Measurements from ENCODE around the gene ERI3. TPM values are rescaled to one million over a fixed set of nuclear protein-coding genes. Genes with fewer than 3 reads are reported as not detected.

ERI3 gene
- total and polyA plus RNA-seq, 9 of the 15 experiments (the other 6 are each of a cell fraction or from before 2014, with no cell fraction given): 47.8 to 93.4 (median 67.2) TPM

- Histone ChIP-seq H3K27me3 (ENCODE audit: control insufficient read depth in 2 of 2, insufficient read depth in 2 of 2, low read length in 2 of 2) (no peaks in the 10 kb centered on the region), H3K36me3 (ENCODE audit: control insufficient read depth, insufficient read depth, low read length) (0 out of 3 replicates have a peak, but pooled peaks cover 4% of the 10 kb centered on the region), H3K4me1 (replicated peaks in 1 of 2; ENCODE audit: control insufficient read depth in 2 of 2, insufficient read depth in 2 of 2, low read length in 2 of 2) (peaks cover 16 to 36% of the 10 kb centered on the region in 2 experiments), H3K79me2 (ENCODE audit: control insufficient read depth, insufficient read depth, low read length) (peaks cover 33% of the 10 kb centered on the region), H3K9ac (ENCODE audit: insufficient read depth in 1 of 2, low read depth in 2 of 2, low read length in 2 of 2) (peak overlapping the region; percentile 38 to 70; a peak in 1 of 4 replicates), H4K20me1 (replicated peaks; ENCODE audit: control insufficient read depth, insufficient read depth, low read length) (0 out of 2 replicates have a peak, but pooled peaks cover under 1% of the 10 kb centered on the region), H2AFZ (ENCODE audit: low read depth, low read length) (no peak overlapping the region), H3K4me3 (0 out of 2 replicates have a peak overlapping the region, but pooled peaks have one; percentile 80), H3K4me2 (ENCODE audit: insufficient read depth, low read length) (peak overlapping the region; percentile 96; the same call in 1 of the 2 replicates), H3K9me3 (replicated peaks; ENCODE audit: control insufficient read depth, insufficient read depth, low read depth, low read length) (no peaks in the 10 kb centered on the region), H3K27ac (ENCODE audit: extremely low read depth, low read depth, low read length) (no peak overlapping the region), H3K9me1 (ENCODE audit: control insufficient read depth, insufficient read depth, low read length) (no peaks in the 10 kb centered on the region)
- ChIA-PET POLR2A (interaction anchor here (0.6 to 2.0 kb wide), 10 partner anchors 12 to 212 kb away, joined by 3 to 9 read pairs (median 4); partner anchors contain the start of gene DMAP1), CTCF (ENCODE audit: low intra/inter-chr PET ratio) (no interaction called here)
- in situ Hi-C loops (cut with MboI) (no loop called here), intact Hi-C loops (cut with micrococcal nuclease) (no loop called here)
- no peak for TF ChIP-seq POLR2AphosphoS5 (IDR thresholded peaks at IDR 0.05; ENCODE audit: control insufficient read depth, insufficient read depth, low read depth, low read length)
- no peak for TF ChIP-seq NUFIP1 (IDR thresholded peaks at IDR 0.05; ENCODE audit: partially characterized antibody)
- TF ChIP-seq ZNF740 (CRISPR knock-in tag; IDR thresholded peaks at IDR 0.05): no peak
- no peak for TF ChIP-seq ZNF740 (tag; IDR thresholded peaks at IDR 0.05)
- TF ChIP-seq ZNF134 (CRISPR knock-in tag; conservative IDR thresholded peaks at IDR 0.05): no peak
- TF ChIP-seq MTF1 (CRISPR knock-in tag; IDR thresholded peaks at IDR 0.05; ENCODE audit: borderline replicate concordance): no peak
- no peak for TF ChIP-seq MCM5 (IDR thresholded peaks at IDR 0.05; ENCODE audit: low read depth)
- TF ChIP-seq TCF7L2 (IDR thresholded peaks at IDR 0.05; ENCODE audit: low read depth, low read length): no peak
- no peak for TF ChIP-seq ATF2 (CRISPR knock-in tag; IDR thresholded peaks at IDR 0.05)
- no peak for TF ChIP-seq TCF3 (CRISPR knock-in tag; IDR thresholded peaks at IDR 0.05)
- TF ChIP-seq ZNF121 (CRISPR knock-in tag; conservative IDR thresholded peaks at IDR 0.05): no peak
- 18% methylated on average over 1 of the region's 1 CpG for WGBS (ENCODE audit: insufficient coverage, low coverage, missing lambda C conversion rate)
- ATAC-seq (no peak), FAIRE-seq (no peak), DNase-seq (ENCODE audit: extremely low read depth in 1 of 4, low spot score in 3 of 4) (no peak)
- BruUV-seq (replicated peaks): no TSS peak
Measured at GRCh38 chr1:44353604-44354003, 1.5 kb downstream of the ERI3 start.
